Stimulated activated CD4-positive, alpha-beta T cell treated with anti-CD3 and anti-CD28 coated beads, Interleukin-4, amount 100 ng/mL, for 48 hours (primary cell): ENCODE results near the gene NUDT8.
"Not testable (repeated sequence)": the region's sequence is repeated elsewhere in the genome, so short reads cannot be mapped to it uniquely, and the experiment has no call there.

Source experiments
- DNase-seq, 2 donors: peaks; one replicate each; pipeline ENCODE4 v3.0.0-alpha.2; 2020; ENCODE audit warnings: low read depth in 2 of 2

Gene NUDT8

DNA sequence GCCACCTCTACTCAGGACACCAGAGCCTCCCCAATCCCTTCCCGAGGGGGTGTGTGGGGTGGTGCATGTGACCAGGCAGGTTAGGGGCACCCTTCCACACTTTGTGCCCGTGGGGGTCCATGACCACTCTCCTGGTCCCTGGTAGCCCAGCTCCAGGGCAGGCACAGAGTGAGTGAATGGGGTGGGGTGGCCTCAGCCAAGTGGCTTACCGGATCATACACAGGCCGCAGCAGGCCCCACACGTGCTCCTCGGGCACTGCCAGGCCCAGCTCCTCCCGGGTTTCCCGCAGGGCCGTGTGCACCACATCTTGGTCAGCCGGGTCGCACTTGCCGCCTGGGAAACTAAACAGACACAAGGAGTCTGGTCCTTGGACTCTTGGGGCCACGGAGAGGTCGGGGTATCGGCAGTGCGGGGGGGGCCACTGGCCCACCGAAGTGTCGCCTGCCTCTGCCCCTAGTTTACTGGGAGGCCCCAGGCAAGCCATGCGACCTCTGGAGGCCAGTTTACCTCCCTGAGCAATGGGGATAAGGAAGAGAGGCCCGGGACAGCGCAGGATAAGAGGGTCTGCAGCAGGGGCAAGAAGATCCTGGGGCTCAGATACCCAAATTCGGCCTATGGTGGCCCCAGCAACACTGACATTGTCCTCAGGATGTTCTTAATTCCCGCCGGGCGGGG, 889 bp downstream of the NUDT8 start:
- no peak for DNase-seq

DNA sequence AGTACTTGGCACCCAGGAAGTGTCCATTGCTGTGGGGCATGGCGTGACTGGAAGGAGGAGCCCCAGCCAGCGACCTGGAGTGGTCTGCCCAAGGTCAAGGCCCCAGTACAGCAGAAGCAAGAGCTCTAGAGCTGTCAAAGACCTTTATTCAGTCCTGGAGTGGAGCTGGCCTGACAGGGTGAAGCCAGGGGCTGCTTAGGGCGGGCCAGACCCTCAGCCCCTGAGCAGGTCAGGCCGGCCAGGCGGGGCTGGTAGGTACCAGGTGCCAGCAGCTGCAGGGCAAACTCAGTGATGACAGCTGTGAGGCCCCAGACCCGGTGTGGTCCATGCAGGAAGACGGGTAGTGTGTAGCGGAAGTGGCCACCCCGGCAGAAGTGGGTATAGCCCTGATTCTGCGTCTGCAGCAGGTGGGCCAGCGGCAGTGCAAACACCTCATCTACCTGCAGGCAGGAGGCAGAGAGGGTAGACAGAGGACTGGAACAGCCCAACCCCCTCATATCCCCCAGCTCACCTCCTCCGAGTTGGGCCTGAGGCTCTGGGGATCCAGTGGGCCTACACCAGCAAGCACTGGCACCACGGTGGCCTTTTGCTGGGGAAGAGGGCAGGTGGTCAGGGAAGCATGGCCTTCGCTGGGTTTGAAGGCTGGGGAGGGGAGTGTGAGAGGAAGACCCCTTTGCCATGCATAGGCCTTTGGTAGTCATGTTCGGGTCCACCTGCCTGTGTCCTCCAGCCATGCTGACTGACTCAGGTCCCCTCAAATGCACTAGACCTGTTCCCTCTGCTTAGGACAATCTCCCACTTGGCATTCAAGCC, 1.7 kb downstream of the NUDT8 start:
- no peak for DNase-seq

DNA sequence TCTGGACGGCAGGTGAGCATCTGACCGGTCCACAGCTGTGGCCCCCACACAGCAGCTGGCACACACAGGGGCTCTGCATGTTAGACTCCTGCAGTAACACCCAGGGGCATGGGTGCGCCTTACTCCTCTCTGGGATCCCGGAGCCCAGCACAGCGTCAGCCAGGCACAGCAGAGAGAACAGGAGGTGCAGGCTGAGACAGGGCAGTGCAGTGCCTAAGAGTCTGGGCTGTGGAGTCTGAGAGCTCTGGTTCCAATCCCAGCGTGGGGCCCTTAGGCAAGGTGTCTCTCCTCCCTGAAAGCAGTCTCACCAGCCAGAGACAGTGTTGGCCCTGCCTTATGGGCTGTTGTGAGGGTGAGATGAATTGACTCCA, 2.3 kb downstream of the NUDT8 start:
- DNase-seq: no peak

DNA sequence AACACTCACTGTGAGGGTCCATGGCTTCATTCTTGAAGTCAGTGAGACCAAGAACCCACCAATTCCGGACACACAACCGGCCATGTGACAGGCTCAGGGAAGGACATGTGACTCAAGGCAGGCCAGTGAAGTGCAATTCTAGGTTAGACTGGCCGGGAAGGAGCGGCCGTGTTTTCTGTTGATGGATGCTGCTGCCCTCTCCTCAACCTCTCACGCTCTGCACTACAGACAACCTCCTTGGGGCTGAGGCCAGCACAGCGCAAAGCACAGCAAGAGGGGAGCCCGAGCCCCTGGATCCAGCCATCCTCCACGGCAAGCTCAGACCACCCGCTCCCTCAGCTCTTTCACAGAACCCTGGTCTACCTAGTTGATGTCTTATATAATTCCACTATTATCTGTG, 2.8 kb downstream of the NUDT8 start:
- no peak for DNase-seq

DNA sequence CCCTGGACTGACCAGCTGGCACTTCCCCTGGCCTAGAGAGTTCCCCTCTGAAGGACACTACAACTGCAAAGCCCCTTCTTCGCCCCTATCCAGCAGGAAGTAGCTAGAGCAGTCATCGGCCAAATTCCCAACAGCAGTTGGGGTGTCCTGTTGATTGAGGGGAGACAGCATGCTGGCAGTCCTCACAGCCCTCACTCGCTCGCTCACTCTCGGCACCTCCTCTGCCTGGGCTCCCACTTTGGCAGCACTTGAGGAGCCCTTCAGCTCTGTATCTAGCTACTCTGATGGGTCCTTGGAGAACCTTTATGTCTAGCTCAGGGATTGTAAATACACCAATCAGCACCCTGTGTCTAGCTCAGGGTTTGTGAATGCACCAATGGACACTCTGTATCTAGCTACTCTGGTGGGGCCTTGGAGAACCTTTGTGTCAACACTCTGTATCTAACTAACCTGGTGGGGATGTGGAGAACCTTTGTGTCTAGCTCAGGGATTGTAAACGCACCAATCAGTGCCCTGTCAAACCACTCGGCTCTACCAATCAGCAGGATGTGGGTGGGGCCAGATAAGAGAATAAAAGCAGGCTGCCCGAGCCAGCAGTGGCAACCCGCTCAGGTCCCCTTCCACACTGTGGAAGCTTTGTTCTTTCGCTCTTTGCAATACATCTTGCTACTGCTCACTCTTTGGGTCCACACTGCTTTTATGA, 3.5 kb downstream of the NUDT8 start:
- DNase-seq: not testable (repeated sequence)

DNA sequence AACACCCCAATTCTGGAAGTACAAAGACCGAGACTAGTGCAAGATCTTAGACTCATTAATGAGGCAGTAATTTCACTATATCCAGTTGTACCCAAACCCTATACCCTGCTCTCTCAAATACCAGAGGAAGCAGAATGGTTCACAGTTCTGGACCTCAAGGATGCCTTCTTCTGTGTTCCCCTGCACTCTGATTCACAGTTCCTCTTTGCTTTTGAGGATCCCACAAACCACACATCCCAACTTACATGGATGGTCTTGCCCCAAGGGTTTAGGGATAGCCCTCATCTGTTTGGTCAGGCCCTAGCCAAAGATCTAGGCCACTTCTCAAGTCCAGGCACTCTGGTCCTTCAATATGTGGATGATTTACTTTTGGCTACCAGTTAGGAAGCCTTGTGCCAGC, 5.9 kb downstream of the NUDT8 start:
- not testable (repeated sequence) for DNase-seq

DNA sequence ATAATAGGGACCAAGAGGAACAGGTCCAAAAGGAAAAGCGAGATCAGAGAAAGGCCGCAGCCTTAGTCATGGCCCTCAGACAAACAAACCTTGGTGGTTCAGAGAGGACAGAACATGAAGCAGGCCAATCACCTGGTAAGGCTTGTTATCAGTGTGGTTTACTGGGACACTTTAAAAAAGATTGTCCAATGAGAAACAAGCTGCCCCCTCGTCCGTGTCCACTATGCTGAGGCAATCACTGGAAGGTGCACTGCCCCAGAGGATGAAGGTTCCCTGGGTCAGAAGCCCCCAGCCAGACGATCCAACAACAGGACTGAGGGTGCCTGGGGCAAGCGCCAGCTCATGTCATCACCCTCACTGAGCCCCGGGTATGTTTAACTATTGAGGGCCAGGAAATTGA, 6.8 kb downstream of the NUDT8 start:
- not testable (repeated sequence) for DNase-seq

DNA sequence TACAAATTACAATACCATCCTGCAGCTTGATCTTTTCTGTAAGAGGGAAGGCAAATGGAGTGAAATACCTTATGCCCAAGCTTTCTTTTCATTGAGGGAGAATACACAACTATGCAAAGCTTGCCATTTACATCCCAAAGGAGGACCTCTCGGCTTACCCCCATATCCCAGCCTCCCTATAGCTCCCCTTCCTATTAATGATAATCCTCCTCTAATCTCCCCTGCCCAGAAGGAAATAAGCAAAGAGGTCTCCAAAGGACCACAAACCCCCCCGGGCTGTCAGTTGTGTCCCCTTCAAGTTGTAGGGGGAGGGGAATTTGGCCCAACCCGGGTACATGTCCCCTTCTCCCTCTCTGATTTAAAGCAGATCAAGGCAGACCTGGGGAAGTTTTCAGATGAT, 7.8 kb downstream of the NUDT8 start:
- not testable (repeated sequence) for DNase-seq

DNA sequence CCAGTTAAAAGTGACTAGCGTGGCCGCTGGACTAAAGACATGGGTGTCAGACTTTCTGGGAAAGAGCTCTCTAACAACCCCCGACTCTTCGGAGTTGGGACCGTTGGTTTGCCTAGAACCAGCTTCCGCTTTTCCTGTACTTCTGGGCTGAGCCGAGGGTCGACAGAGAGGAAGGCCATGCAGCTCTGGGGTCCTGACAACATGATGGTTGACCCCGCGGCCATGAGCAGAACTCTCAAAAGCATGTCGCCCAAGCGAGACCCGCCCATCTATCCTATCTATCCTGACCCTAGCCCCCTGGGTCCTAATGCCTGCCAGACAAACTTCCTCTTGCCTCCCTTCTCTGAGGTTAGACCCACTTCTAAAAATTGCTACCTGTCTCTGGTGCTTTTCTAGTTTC, 9.1 kb downstream of the NUDT8 start:
- DNase-seq: not testable (repeated sequence)

DNA sequence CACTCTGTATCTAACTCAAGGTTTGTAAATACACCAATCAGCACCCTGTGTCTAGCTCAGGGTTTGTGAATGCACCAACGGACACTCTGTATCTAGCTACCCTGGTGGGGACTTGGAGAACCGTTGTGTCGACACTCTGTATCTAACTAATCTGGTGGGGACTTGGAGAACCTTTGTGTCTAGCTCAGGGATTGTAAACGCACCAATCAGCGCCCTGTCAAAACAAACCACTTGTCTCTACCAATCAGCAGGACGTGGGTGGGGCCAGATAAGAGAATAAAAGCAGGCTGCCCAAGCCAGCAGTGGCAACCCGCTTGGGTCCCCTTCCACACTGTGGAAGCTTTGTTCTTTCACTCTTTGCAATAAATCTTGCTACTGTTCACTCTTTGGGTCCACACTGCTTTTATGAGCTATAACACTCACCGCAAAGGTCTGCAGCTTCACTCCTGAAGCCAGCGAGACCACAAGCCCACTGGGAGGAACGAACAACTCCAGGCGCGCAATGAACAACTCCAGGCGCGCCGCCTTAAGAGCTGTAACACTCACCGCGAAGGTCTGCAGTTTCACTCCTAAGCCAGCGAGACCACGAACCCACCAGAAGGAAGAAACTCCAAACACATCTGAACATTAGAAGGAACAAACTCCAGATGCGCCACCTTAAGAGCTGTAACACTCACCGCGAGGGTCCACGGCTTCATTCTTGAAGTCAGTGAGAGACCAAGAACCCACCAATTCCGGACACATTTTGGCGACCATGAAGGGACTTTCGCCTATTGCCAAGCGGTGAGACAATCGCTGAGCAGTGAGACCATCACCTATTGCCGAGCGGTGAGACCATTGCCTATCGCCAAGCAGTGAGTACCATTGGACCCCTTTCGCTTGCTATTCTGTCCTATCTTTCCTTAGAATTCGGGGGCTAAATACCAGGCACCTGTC, 9.8 kb downstream of the NUDT8 start:
- DNase-seq: not testable (repeated sequence)

DNA sequence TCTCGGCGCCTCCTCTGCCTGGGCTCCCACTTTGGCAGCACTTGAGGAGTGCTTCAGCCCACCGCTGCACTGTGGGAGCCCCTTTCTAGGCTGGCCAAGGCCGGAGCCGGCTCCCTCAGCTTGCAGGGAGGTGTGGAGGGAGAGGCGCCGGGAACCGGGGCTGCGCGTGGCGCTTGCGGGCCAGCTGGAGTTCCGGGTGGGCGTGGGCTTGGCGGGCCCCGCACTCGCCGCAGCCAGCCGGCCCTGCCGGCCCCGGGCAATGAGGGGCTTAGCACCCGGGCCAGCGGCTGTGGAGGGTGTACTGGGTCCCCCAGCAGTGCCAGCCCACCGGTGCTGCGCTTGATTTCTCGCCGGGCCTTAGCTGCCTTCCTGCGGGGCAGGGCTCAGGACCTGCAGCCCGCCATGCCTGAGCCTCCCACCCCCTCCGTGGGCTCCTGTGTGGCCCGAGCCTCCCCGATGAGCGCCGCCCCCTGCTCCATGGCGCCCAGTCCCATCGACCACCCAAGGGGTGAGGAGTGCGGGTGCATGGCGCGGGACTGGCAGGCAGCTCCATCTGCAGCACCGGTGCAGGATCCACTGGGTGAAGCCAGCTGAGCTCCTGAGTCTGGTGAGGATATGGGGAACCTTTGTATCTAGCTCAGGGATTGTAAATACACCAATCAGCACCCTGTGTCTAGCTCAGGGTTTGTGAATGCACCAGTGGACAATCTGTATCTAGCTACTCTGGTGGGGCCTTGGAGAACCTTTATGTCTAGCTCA, 10.7 kb downstream of the NUDT8 start:
- not testable (repeated sequence) for DNase-seq

DNA sequence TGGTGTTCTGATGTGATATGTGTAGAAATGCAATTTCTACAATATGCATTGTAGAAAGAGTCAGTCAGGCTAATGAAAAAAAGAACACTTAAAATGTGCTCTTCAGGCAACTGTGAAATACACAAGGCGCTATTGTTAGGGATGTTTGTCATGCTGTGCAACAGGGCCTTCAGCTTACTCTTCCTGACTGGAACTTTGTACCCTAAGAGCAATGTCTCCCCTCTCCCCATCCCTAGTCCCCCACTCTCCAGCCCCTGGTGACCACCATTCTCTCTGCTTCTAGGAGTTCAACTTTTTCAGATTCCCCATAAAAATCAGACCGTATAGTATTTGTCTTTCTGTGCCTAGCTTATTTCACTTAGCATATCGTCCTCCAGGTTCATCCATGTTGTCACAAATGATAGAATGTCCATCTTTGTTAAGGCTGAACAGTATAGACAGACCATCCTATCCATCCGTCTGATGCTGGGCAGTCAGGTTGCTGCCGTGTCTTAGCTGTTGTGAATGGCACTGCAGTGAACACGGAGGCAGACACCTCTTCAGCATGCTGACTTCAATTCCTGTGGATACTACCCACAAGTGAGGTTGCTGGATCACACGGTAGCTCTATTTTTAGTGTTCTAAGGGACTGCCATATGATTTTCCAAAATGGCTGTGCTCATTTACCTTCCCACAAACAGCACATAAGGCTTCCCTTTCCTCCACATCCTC, 12.3 kb downstream of the NUDT8 start:
- DNase-seq: no peak

DNA sequence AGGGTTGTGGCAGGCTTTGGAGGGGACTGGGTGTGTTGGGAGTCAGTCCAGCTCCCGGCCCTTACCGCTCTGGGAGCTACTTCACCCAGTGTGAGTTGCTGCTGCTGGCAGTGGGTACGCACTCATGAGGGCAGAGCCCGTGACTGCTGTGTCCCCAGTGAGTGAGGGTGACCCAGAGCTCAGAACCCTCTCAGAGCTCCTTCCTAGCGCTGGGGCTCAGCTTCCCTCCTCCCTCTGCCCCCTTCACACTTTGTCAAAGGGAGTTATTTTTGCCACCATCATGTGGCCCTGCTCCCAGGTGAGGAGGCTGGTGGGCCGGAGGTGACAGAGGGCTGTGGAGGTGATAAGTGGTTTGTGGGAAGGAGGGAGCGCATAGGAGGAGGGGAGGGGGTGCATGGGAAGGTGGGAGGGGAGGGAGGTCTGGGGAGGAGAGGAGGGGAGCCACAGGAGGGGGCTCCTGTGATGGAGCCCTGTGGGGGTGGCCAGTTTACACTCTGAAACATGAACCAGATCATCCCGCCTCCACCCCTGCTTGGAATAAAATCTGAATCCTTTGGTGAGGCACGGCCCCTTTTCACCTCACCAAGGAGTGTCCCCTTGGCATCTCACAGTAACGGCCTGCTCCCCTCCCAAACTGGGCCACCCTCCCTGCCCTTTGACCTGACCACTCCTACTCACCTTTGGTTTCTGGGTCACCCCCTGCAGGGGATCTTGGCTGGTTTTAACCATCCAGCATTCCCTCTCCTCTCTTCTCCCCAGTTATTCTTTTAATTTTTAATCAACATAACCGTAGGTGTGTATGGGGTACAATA, 13.1 kb downstream of the NUDT8 start:
- DNase-seq: no peak

DNA sequence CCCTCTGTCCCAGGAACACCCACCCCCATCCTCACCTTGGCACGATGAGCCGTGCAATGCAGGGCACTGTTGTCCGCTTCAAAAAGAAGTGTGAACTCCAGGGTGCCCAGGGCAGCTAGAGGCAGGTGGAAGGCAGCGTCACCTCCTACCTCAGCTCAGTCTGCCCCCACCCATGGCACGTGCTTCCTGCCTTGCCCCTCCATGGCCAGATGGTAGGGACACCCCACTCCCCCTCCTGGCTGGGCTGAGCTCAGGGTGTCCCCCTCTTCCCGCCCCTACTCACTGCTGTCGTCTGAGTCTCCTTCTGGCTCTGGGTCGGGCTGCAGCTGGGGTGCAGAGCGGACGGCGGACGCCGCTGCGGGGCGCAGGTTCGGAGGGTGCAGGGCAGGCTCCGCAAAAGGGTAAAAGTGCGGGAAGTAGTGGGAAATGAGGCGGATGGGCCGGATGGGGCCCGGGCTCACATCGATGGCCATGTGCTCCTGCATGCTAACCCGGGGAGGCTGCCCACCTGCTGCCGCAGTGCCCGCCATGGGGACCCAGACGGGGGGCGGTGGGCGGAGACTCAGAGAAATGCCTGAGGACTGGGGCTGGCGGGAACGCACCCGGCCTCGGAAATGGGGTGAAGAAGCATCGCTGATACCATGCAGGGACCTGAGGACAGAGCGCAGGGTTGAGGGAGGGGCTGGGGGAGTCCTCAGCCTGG, 13.9 kb downstream of the NUDT8 start:
- no peak for DNase-seq

DNA sequence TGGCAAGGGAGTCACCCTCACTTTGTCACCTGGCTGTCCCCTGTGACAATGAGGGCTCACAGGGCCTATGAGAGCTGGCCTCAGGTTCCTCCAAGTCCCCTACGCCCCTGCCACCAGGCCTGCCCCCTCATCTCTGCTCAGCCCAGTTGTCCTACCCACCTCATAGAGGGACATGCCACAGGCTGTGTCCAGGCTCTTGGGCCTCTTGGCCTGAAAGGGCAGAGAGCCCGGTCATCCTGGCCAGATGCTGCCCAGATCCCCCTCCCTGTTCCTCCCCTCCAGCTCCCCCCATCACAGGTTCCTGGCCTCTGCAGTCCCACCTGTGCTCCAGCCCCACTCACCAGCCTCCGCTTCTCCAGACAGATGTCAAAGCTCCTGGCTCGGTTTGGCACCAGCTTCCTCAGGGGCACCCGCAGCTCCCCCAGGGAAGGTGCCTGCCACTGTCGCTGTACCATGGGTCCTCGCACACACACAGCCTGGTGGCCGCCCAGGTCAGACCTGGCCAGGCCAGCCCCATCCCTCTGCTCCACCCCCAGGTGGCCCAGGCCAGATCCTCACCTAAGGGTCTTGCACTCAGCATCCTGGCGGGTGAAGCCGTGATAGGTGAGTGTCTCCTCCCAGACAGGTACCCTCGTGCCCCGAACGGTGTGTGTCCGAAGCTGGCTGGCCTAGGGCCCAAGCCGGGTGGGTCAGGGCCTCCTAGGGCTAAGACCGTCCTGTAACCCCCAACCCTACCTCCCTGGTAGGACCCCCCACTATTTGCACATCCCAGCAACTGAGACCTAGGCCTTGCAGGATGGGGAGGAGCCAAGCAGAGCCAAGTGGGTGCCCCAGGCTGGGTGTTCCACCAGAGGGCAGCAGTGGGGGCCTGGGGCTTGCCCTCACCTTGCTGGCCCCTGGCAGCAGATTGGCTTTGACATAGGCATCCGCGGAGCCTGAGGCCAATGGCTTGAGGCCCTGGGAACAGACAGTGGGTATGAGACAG, 14.7 kb downstream of the NUDT8 start:
- peak; percentile 73 for DNase-seq

DNA sequence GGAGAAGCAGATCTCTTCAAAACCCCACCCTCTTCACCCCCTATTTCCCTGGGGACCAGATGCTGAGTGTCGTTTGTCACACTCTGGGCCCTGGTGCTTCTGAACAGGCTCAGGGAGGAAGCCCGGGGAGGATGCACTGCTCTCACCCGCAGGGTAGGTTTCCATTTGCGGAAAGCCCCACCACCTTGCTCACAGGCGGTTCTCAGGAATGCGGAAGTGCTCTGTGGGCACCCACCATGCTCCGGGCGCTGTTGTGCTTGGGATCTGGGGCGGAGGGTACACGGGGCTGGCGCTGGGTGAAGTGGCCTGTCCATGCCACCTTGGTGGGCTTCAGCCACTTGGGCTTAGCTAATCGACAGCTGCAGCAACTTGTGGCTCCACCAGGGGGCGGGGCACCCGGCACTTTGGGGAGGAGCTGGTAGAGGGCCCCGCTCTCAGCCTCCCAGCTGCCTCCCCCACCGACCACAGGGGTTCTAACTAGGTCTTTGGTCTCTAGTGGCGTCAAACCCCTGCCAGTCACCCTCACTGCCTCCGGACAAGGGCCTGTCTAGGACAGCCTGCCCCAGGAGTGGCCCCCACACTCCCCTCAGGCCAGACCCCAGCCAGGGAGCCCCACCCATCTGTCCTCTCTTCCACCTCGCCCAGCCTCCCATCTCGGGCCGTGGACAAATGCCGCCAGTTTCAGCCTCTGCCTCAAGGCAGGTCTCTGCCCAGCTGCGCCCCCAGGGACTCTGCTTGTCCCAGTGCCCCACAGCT, 15.6 kb downstream of the NUDT8 start:
- DNase-seq: peak; percentile 66 to 74
